Measurements from ENCODE around the gene SPSB3.

DNA sequence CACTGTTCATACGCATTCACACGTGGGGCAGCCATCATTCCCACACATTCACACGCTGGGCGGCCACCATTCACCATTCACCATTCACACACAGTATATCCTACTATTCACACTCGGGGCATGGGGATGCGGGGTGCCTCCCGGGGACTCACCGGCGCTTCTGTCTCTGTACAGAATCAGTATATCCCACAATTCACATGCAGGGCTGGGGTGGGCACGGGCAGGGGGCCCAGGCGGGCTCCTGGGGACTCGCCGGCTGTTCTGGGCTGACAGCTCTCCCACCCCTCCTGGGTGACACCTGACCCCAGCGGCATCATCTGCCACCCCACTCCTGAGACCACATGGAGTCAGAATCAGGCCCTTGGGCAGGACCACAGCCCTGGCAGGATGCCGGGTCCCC, 20.6 kb downstream of the SPSB3 start:
- TF ChIP-seq, protein P1, sequence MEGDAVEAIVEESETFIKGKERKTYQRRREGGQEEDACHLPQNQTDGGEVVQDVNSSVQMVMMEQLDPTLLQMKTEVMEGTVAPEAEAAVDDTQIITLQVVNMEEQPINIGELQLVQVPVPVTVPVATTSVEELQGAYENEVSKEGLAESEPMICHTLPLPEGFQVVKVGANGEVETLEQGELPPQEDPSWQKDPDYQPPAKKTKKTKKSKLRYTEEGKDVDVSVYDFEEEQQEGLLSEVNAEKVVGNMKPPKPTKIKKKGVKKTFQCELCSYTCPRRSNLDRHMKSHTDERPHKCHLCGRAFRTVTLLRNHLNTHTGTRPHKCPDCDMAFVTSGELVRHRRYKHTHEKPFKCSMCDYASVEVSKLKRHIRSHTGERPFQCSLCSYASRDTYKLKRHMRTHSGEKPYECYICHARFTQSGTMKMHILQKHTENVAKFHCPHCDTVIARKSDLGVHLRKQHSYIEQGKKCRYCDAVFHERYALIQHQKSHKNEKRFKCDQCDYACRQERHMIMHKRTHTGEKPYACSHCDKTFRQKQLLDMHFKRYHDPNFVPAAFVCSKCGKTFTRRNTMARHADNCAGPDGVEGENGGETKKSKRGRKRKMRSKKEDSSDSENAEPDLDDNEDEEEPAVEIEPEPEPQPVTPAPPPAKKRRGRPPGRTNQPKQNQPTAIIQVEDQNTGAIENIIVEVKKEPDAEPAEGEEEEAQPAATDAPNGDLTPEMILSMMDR (conservative IDR thresholded peaks at IDR 0.05 in 1 of 2, IDR thresholded peaks at IDR 0.05 in 1 of 2; ENCODE audit: low read depth in 1 of 2, low read length in 2 of 2): no peak
- TF ChIP-seq EZH2 (IDR thresholded peaks at IDR 0.05; ENCODE audit: low read length, missing control alignments): no peak

Measured in fibroblast of lung (primary cell).